Mucosa of gallbladder (tissue), 1 donor: ENCODE results near the gene VGLL2. TPM values are rescaled to one million over a fixed set of nuclear protein-coding genes. Genes with fewer than 3 reads are reported as not detected.

Source experiments
- DNase-seq: peaks from one replicate; pipeline ENCODE4 v3.0.0-alpha.2; 2020; ENCODE audit warnings: low spot score
- total RNA-seq: library from RNA; stranded (reverse); gene quantifications from one replicate; pipeline ENCODE4 v1.2.1, GENCODE V29; 2021
- donor health status: DM: no; HTN: no; CAD: no.

VGLL2 gene
- total RNA-seq, 1 donor from 2014 or later, result not detected

DNA sequence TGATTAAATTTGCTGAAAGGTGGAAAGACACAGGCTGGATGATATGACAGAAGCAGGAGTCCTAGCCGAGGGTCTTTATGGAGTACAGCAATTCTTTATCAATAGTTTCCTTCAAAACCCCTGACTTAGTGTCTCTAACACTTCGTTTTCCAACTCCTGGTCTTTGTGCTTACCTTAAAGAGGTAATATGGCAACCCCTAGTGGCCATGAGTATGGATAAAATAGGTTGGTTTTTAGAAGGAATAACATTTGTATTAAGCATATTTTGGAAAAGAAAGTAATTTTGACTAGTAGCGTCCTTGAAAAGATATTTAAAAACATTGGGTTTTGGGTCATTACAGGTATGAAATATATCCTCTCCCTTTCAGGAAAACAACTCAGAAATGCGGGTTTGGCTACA, 51.9 kb downstream of the VGLL2 start:
- DNase-seq, result no peak

Other genes with a start within 250 kb of the VGLL2 start
- gene ROS1, start 160.4 kb downstream of the VGLL2 start, total RNA-seq, result 0.12 TPM
- gene DCBLD1, start 217.1 kb downstream of the VGLL2 start, total RNA-seq, result 11.7 TPM